Activated T-cell treated with anti-CD3 and anti-CD28 coated beads, Interleukin-2, amount 50 U/mL, for 24 hours (primary cell): Measurements from ENCODE around the gene STAG1.
"Not testable (repeated sequence)": the region's sequence is repeated elsewhere in the genome, so short reads cannot be mapped to it uniquely, and the experiment has no call there.

Experiments used
- DNase-seq: peaks from one replicate; pipeline ENCODE4 v3.0.0-alpha.2; 2020
- H3K27ac Mint-ChIP-seq: 2 replicates; pipeline ENCODE4 v1.8.0; 2020; ENCODE audit warnings: mild to moderate bottlenecking, mixed read lengths
- H3K27me3 Mint-ChIP-seq: 2 replicates; pipeline ENCODE4 v1.8.0; 2020; ENCODE audit warnings: mixed read lengths
- H3K36me3 Mint-ChIP-seq: 2 replicates; pipeline ENCODE4 v1.8.0; 2020; ENCODE audit warnings: low read depth, mixed read lengths
- H3K4me1 Mint-ChIP-seq: 2 replicates; pipeline ENCODE4 v1.8.0; 2020; ENCODE audit warnings: low read depth, mixed read lengths
- H3K4me3 Mint-ChIP-seq: 2 replicates; pipeline ENCODE4 v1.8.0; 2020; ENCODE audit warnings: mild to moderate bottlenecking, moderate library complexity, mixed read lengths
- H3K9me3 Mint-ChIP-seq: 2 replicates; pipeline ENCODE4 v1.8.0; 2020; ENCODE audit warnings: mixed read lengths

The STAG1 gene

GRCh38 chr3:136666301-136666700 is 85.9 kb downstream of the STAG1 start:
- not testable (repeated sequence) for H3K27ac Mint-ChIP-seq, H3K4me3 Mint-ChIP-seq, H3K27me3 Mint-ChIP-seq, H3K9me3 Mint-ChIP-seq, DNase-seq
- H3K36me3 Mint-ChIP-seq, result peaks cover 33% of the 10 kb centered on the region
- peaks cover 43% of the 10 kb centered on the region for H3K4me1 Mint-ChIP-seq

- H3K36me3 Mint-ChIP-seq, result peaks cover 29% of the 10 kb centered on the region
- no peaks in the 10 kb centered on the region for H3K9me3 Mint-ChIP-seq
- H3K4me3 Mint-ChIP-seq, result no peak overlapping the region
- H3K4me1 Mint-ChIP-seq, result peaks cover 53% of the 10 kb centered on the region
- no peaks in the 10 kb centered on the region for H3K27me3 Mint-ChIP-seq
- DNase-seq, result no peak
- H3K27ac Mint-ChIP-seq, result no peak overlapping the region
These were observed 87.4 kb downstream of the STAG1 start for GRCh38 chr3:136664771-136665170.

- Mint-ChIP-seq H3K9me3 (no peaks in the 10 kb centered on the region), H3K4me1 (peaks cover 53% of the 10 kb centered on the region)
These were observed 90.9 kb downstream of the STAG1 start for GRCh38 chr3:136661282-136661681.

GRCh38 chr3:136658946-136659682 is 93.1 kb downstream of the STAG1 start:
- Mint-ChIP-seq H3K36me3 (peaks cover 42% of the 10 kb centered on the region), H3K4me1 (peaks cover 47% of the 10 kb centered on the region), H3K27me3 (no peaks in the 10 kb centered on the region), H3K9me3 (peaks cover 8% of the 10 kb centered on the region), H3K27ac (no peak overlapping the region), H3K4me3 (no peak overlapping the region)
- no peak for DNase-seq

More at GRCh38 chr3:136661282-136661681, 90.9 kb downstream of the STAG1 start:
- no peaks in the 10 kb centered on the region for H3K27me3 Mint-ChIP-seq
- no peak overlapping the region for H3K4me3 Mint-ChIP-seq
- DNase-seq, result no peak
- H3K36me3 Mint-ChIP-seq, result peaks cover 29% of the 10 kb centered on the region
- no peak overlapping the region for H3K27ac Mint-ChIP-seq

- Mint-ChIP-seq H3K36me3 (peaks cover 55% of the 10 kb centered on the region), H3K27me3 (no peaks in the 10 kb centered on the region), H3K9me3 (peaks cover 13% of the 10 kb centered on the region), H3K4me1 (peaks cover 38% of the 10 kb centered on the region), H3K27ac (no peak overlapping the region), H3K4me3 (no peak overlapping the region)
- no peak for DNase-seq
These were observed 94.7 kb downstream of the STAG1 start for GRCh38 chr3:136657526-136657925.

GRCh38 chr3:136653628-136654027 is 98.5 kb downstream of the STAG1 start:
- H3K9me3 Mint-ChIP-seq, result peaks cover 13% of the 10 kb centered on the region
- DNase-seq, result no peak
- no peak overlapping the region for H3K27ac Mint-ChIP-seq
- H3K4me3 Mint-ChIP-seq, result no peak overlapping the region
- no peaks in the 10 kb centered on the region for H3K27me3 Mint-ChIP-seq
- H3K36me3 Mint-ChIP-seq, result peaks cover 50% of the 10 kb centered on the region
- peaks cover 27% of the 10 kb centered on the region for H3K4me1 Mint-ChIP-seq

GRCh38 chr3:136651581-136651980 is 100.6 kb downstream of the STAG1 start:
- Mint-ChIP-seq H3K4me3 (no peak overlapping the region), H3K27ac (no peak overlapping the region), H3K36me3 (peaks cover 49% of the 10 kb centered on the region), H3K27me3 (no peaks in the 10 kb centered on the region), H3K4me1 (peaks cover 33% of the 10 kb centered on the region), H3K9me3 (peaks cover 15% of the 10 kb centered on the region)
- DNase-seq, result no peak

GRCh38 chr3:136650461-136650860 is 101.7 kb downstream of the STAG1 start:
- H3K4me1 Mint-ChIP-seq, result peaks cover 42% of the 10 kb centered on the region

GRCh38 chr3:136645915-136646314 is 106.3 kb downstream of the STAG1 start:
- H3K9me3 Mint-ChIP-seq, result peaks cover 2% of the 10 kb centered on the region
- no peak for DNase-seq
- H3K36me3 Mint-ChIP-seq, result peaks cover 23% of the 10 kb centered on the region
- no peaks in the 10 kb centered on the region for H3K27me3 Mint-ChIP-seq
- no peak overlapping the region for H3K4me3 Mint-ChIP-seq
- H3K4me1 Mint-ChIP-seq, result peaks cover 37% of the 10 kb centered on the region
- no peak overlapping the region for H3K27ac Mint-ChIP-seq

More at GRCh38 chr3:136650461-136650860, 101.7 kb downstream of the STAG1 start:
- H3K27ac Mint-ChIP-seq, result no peak overlapping the region
- peaks cover 15% of the 10 kb centered on the region for H3K9me3 Mint-ChIP-seq
- no peak overlapping the region for H3K4me3 Mint-ChIP-seq
- no peak for DNase-seq
- H3K27me3 Mint-ChIP-seq, result no peaks in the 10 kb centered on the region
- peaks cover 42% of the 10 kb centered on the region for H3K36me3 Mint-ChIP-seq

- no peak overlapping the region for H3K27ac Mint-ChIP-seq
- H3K4me3 Mint-ChIP-seq, result no peak overlapping the region
- H3K4me1 Mint-ChIP-seq, result peaks cover 40% of the 10 kb centered on the region
- H3K36me3 Mint-ChIP-seq, result peaks cover 20% of the 10 kb centered on the region
- H3K9me3 Mint-ChIP-seq, result peaks cover 2% of the 10 kb centered on the region
- DNase-seq, result no peak
- no peaks in the 10 kb centered on the region for H3K27me3 Mint-ChIP-seq
These were observed 108.0 kb downstream of the STAG1 start for GRCh38 chr3:136644212-136644611.

- H3K9me3 Mint-ChIP-seq, H3K27ac Mint-ChIP-seq, H3K27me3 Mint-ChIP-seq, DNase-seq, H3K4me3 Mint-ChIP-seq: not testable (repeated sequence)
- Mint-ChIP-seq H3K36me3 (peaks cover 23% of the 10 kb centered on the region), H3K4me1 (peaks cover 34% of the 10 kb centered on the region)
These were observed 108.8 kb downstream of the STAG1 start for GRCh38 chr3:136643380-136643779.

GRCh38 chr3:136642711-136643110 is 109.5 kb downstream of the STAG1 start:
- H3K27me3 Mint-ChIP-seq, result no peaks in the 10 kb centered on the region
- peaks cover 31% of the 10 kb centered on the region for H3K4me1 Mint-ChIP-seq
- peaks cover 2% of the 10 kb centered on the region for H3K9me3 Mint-ChIP-seq
- DNase-seq, result no peak
- peaks cover 23% of the 10 kb centered on the region for H3K36me3 Mint-ChIP-seq
- no peak overlapping the region for H3K4me3 Mint-ChIP-seq
- no peak overlapping the region for H3K27ac Mint-ChIP-seq

GRCh38 chr3:136639069-136639468 is 113.1 kb downstream of the STAG1 start:
- no peak for DNase-seq
- Mint-ChIP-seq H3K4me1 (peaks cover 31% of the 10 kb centered on the region), H3K9me3 (no peaks in the 10 kb centered on the region), H3K27me3 (no peaks in the 10 kb centered on the region), H3K36me3 (peaks cover 26% of the 10 kb centered on the region), H3K4me3 (no peak overlapping the region), H3K27ac (no peak overlapping the region)

GRCh38 chr3:136637176-136637575 is 115.0 kb downstream of the STAG1 start:
- Mint-ChIP-seq H3K9me3 (no peaks in the 10 kb centered on the region), H3K36me3 (peaks cover 22% of the 10 kb centered on the region), H3K4me1 (peaks cover 36% of the 10 kb centered on the region), H3K4me3 (no peak overlapping the region), H3K27me3 (no peaks in the 10 kb centered on the region), H3K27ac (no peak overlapping the region)
- no peak for DNase-seq

- H3K4me3 Mint-ChIP-seq, result no peak overlapping the region
- H3K36me3 Mint-ChIP-seq, result peaks cover 41% of the 10 kb centered on the region
- no peaks in the 10 kb centered on the region for H3K9me3 Mint-ChIP-seq
- peaks cover 40% of the 10 kb centered on the region for H3K4me1 Mint-ChIP-seq
- H3K27me3 Mint-ChIP-seq, result no peaks in the 10 kb centered on the region
- DNase-seq, result no peak
- H3K27ac Mint-ChIP-seq, result no peak overlapping the region
These were observed 117.4 kb downstream of the STAG1 start for GRCh38 chr3:136634821-136635220.
